Cardiac muscle cell (in vitro differentiated cells and primary cell): Measurements from ENCODE around the gene CDH23. TPM values are rescaled to one million over a fixed set of nuclear protein-coding genes. Genes with fewer than 3 reads are reported as not detected.
A peak's percentile ranks its signal among the peaks of the same experiment; 100 is the strongest.

ENCODE experiments used
- DNase-seq, 2 donors: peaks; one replicate each; pipeline versions ENCODE4 v3.0.0 to v3.0.0-alpha.2; 2010 to 2017; ENCODE audit warnings: low read depth in 1 of 2, low spot score in 1 of 2
- H3K27ac ChIP-seq: fragments of 200-600 bp; sonication (generic); 2 replicates; pipeline ENCODE4 v1.5.1; 2016
- H3K27me3 ChIP-seq: fragments of 200-600 bp; sonication (generic); 2 replicates; pipeline ENCODE4 v1.6.0; 2016; ENCODE audit warnings: control low read depth
- H3K36me3 ChIP-seq: fragments of 200-600 bp; sonication (generic); 2 replicates; pipeline ENCODE4 v1.5.1; 2016; ENCODE audit warnings: control low read depth
- H3K4me1 ChIP-seq: fragments of 200-600 bp; sonication (generic); 2 replicates; pipeline ENCODE4 v1.8.1; 2017; ENCODE audit warnings: low read depth, mild to moderate bottlenecking, mixed run types
- H3K4me3 ChIP-seq: fragments of 200-600 bp; sonication (generic); 2 replicates; pipeline ENCODE4 v1.5.1; 2016; ENCODE audit warnings: mild to moderate bottlenecking
- H3K9me3 ChIP-seq: fragments of 200-600 bp; sonication (generic); 2 replicates; pipeline ENCODE4 v1.5.1; 2017; ENCODE audit warnings: low read depth, mild to moderate bottlenecking, control low read depth
- polyA plus RNA-seq: library from polyadenylated mRNA; unstranded; fragments of >200 nt; fragmentation: Nextera tagmentation; extraction: Ambion mirVana; gene quantifications from 2 replicates; pipeline ENCODE4 v1.2.1, GENCODE V29; 2016
- total RNA-seq: library from RNA; depleted of rRNA; stranded (reverse); fragments of >200 nt; gene quantifications from 2 replicates; pipeline ENCODE4 v1.2.3, GENCODE V29; 2016
- TF ChIP-seq, protein P1 (sequence below): IDR thresholded peaks from 2 replicates; pipeline ENCODE4 v1.5.1; 2012; ENCODE audit warnings: low read depth, mild to moderate bottlenecking, low read length

Gene CDH23
- total and polyA plus RNA-seq, 2 experiments from 2014 or later: 0.05 to 0.51 TPM

GRCh38 chr10:71740069-71740653 lies 343.4 kb downstream of the CDH23 start:
- H3K27ac ChIP-seq: no peak overlapping the region
- H3K9me3 ChIP-seq: no peaks in the 10 kb centered on the region
- H3K36me3 ChIP-seq: no peaks in the 10 kb centered on the region
- DNase-seq: peak in 1 of 2 donors; percentile 86
- no peak overlapping the region for H3K4me3 ChIP-seq
- H3K4me1 ChIP-seq: no peaks in the 10 kb centered on the region
- no peaks in the 10 kb centered on the region for H3K27me3 ChIP-seq
- TF ChIP-seq, protein P1, sequence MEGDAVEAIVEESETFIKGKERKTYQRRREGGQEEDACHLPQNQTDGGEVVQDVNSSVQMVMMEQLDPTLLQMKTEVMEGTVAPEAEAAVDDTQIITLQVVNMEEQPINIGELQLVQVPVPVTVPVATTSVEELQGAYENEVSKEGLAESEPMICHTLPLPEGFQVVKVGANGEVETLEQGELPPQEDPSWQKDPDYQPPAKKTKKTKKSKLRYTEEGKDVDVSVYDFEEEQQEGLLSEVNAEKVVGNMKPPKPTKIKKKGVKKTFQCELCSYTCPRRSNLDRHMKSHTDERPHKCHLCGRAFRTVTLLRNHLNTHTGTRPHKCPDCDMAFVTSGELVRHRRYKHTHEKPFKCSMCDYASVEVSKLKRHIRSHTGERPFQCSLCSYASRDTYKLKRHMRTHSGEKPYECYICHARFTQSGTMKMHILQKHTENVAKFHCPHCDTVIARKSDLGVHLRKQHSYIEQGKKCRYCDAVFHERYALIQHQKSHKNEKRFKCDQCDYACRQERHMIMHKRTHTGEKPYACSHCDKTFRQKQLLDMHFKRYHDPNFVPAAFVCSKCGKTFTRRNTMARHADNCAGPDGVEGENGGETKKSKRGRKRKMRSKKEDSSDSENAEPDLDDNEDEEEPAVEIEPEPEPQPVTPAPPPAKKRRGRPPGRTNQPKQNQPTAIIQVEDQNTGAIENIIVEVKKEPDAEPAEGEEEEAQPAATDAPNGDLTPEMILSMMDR: no peak

DNA sequence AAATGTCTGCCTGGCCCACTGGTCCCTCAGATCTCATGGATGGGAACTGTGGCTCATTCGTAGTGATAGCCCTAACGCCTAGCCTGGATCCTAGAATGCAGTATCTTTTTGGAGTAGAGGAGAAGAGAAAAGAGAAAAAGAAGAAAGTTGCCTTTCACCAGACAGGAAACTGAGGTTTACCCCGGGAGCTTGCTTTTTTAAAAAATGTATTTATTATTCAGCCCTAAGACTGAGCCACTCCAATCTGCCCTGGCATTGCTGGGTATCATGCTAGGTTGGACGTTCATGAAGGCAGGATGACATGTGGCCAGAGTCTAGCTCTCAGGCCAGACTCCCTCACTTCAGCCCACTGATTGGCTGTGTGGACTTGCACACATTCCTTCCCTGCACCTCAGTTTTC lies 344.3 kb downstream of the CDH23 start:
- no peak for DNase-seq
- H3K4me1 ChIP-seq: peaks cover 2% of the 10 kb centered on the region
- H3K9me3 ChIP-seq: no peaks in the 10 kb centered on the region
- TF ChIP-seq, protein P1: no peak
- H3K27me3 ChIP-seq: no peaks in the 10 kb centered on the region
- H3K4me3 ChIP-seq: no peak overlapping the region
- no peak overlapping the region for H3K27ac ChIP-seq
- no peaks in the 10 kb centered on the region for H3K36me3 ChIP-seq

DNA sequence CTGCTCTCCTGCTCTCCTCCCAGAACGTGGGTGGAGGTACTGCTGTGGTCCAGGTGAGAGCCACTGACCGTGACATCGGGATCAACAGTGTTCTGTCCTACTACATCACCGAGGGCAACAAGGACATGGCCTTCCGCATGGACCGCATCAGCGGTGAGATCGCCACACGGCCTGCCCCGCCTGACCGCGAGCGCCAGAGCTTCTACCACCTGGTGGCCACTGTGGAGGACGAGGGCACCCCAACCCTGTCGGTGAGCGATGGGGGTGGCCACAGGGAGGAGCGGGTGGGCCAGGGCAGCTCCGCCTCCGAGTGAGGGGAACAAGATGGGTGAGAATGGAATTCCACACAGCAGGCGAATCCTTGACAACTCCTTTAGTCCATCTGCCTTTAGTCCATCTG lies 345.0 kb downstream of the CDH23 start:
- TF ChIP-seq, protein P1: no peak
- no peaks in the 10 kb centered on the region for H3K27me3 ChIP-seq

DNA sequence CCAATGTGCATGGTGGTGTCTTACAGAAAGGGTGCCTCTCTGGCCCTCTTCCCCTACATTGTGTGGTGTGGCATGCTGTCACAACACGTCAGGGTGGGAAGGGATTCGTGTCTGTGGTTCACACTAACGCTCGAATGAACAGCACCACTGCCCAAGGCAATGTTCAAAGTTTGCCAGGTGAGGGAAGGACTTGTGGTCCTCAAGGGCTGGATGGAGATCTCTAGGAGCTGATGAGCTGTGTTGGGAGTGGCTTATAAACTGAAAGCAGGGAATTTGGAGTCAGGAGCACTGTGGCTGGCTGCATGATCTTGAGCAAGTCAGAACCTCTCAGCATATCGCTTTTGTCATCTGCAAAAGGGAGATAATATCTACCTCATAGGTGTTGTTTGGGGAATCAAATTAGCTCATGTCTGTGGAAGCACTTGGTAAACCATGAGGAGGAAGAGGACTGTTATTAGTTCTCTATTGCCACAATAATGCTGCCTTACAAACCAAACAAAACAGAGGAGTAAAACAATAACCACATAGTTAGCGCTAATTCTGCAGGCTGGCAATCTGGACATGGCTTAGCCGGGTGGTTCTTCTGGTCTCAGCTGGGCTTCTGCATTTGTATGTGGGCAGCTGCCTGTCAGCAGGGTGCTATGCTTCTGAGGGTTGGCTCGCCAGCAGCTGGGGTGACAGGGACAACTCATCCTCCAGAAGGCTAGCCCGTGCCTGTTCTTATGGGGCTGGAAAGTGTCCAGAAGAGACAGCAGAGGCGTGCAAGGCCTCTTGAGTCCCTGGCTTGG lies 345.8 kb downstream of the CDH23 start:
- H3K4me1 ChIP-seq: peaks cover 16% of the 10 kb centered on the region
- H3K27ac ChIP-seq: no peak overlapping the region
- H3K27me3 ChIP-seq: no peaks in the 10 kb centered on the region
- H3K36me3 ChIP-seq: no peaks in the 10 kb centered on the region
- H3K9me3 ChIP-seq: no peaks in the 10 kb centered on the region
- DNase-seq: no peak
- no peak overlapping the region for H3K4me3 ChIP-seq
- TF ChIP-seq, protein P1: no peak

More for the DNA sequence above, 345.0 kb downstream of the CDH23 start:
- H3K4me1 ChIP-seq: peaks cover 8% of the 10 kb centered on the region
- H3K9me3 ChIP-seq: no peaks in the 10 kb centered on the region
- H3K36me3 ChIP-seq: no peaks in the 10 kb centered on the region
- no peak overlapping the region for H3K4me3 ChIP-seq
- no peak for DNase-seq
- no peak overlapping the region for H3K27ac ChIP-seq

DNA sequence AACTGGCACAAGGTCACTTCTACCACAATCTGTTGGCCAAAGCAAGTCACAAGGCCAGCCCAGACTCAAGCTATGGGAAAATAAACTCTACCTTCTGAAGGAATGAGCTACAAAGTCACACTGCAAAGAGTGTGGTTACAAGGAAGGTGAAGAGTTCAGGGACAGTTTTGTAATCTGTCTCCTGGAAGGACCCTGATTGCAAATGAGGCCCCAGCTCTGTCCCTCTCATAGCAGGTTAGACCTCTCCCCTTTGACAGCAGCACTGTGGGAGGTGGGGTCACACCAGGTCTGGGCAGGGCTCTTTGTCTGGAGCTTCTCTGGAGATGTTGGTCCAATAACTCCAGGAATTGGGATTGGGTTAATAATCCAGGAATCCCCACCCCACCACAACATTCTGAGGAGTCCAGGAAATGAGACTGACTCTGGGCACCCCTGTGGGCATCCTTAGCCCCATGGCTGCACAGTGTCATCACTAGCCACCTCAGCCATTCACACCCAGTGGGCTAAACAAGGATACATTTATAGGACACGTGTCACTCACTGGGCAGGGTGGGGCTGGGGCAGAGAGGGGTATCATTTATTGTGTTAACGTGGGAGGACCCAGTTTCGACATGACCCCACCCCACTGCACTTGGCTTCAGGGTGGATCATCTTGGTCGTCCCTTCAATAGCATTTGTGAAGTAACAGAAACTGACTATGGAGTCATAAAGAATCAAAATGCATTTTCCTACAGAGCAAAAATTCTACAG lies 346.5 kb downstream of the CDH23 start:
- Histone ChIP-seq H3K4me3 (no peak overlapping the region), H3K27me3 (no peaks in the 10 kb centered on the region), H3K27ac (no peak overlapping the region), H3K36me3 (no peaks in the 10 kb centered on the region), H3K9me3 (no peaks in the 10 kb centered on the region), H3K4me1 (peaks cover 21% of the 10 kb centered on the region)
- TF ChIP-seq, protein P1: no peak
- no peak for DNase-seq
